IPS-18a (cell line): ENCODE results near the gene PDCD1.

ENCODE experiments used
- H3K27ac ChIP-seq: one replicate; pipeline ENCODE4 v1.5.1; 2013; ENCODE audit warnings: low read length
- H3K27me3 ChIP-seq: one replicate; pipeline ENCODE4 v1.6.1; 2013; ENCODE audit warnings: mild to moderate bottlenecking, low read length; ENCODE audit not compliant: control insufficient read depth, insufficient read depth
- H3K36me3 ChIP-seq: one replicate; pipeline ENCODE4 v1.6.1; 2013; ENCODE audit warnings: low read depth, low read length; ENCODE audit not compliant: control insufficient read depth
- H3K4me1 ChIP-seq: one replicate; pipeline ENCODE4 v1.6.1; 2013; ENCODE audit warnings: low read depth, low read length; ENCODE audit not compliant: control insufficient read depth
- H3K4me3 ChIP-seq: one replicate; pipeline ENCODE4 v1.5.1; 2013; ENCODE audit warnings: low read length
- H3K9ac ChIP-seq: one replicate; pipeline ENCODE4 v1.6.1; 2013; ENCODE audit warnings: mild to moderate bottlenecking, low read length, moderate library complexity
- H3K9me3 ChIP-seq: one replicate; pipeline ENCODE4 v1.6.1; 2013; ENCODE audit warnings: low read depth, low read length; ENCODE audit not compliant: control insufficient read depth

PDCD1 gene

GRCh38 chr2:241873081-241873802 lies 14.5 kb upstream of the PDCD1 start:
- Histone ChIP-seq H3K4me1 (no peaks in the 10 kb centered on the region), H3K4me3 (no peak overlapping the region), H3K27ac (no peak overlapping the region), H3K27me3 (no peaks in the 10 kb centered on the region), H3K9ac (no peak overlapping the region), H3K36me3 (no peaks in the 10 kb centered on the region), H3K9me3 (no peaks in the 10 kb centered on the region)

DNA sequence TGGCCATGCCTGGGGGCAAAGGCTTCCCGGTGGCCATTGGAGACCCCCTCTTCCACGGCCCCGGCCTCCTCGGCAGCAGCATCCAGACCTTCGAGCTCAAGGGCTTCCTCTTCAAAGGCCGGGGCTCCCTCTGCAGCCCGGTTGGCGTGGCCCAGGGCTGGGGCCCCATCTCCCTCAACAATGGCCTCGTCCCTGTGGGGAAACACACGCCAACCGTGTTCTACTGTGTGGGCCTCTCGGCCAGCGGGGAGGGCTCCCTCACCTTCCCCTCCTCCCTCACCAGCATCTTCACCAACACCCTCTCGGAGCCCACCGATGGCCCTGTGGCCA lies 13.6 kb upstream of the PDCD1 start:
- Histone ChIP-seq H3K4me3 (no peak overlapping the region), H3K27ac (no peak overlapping the region), H3K27me3 (no peaks in the 10 kb centered on the region), H3K9ac (no peak overlapping the region), H3K4me1 (no peaks in the 10 kb centered on the region), H3K36me3 (no peaks in the 10 kb centered on the region), H3K9me3 (no peaks in the 10 kb centered on the region)

DNA sequence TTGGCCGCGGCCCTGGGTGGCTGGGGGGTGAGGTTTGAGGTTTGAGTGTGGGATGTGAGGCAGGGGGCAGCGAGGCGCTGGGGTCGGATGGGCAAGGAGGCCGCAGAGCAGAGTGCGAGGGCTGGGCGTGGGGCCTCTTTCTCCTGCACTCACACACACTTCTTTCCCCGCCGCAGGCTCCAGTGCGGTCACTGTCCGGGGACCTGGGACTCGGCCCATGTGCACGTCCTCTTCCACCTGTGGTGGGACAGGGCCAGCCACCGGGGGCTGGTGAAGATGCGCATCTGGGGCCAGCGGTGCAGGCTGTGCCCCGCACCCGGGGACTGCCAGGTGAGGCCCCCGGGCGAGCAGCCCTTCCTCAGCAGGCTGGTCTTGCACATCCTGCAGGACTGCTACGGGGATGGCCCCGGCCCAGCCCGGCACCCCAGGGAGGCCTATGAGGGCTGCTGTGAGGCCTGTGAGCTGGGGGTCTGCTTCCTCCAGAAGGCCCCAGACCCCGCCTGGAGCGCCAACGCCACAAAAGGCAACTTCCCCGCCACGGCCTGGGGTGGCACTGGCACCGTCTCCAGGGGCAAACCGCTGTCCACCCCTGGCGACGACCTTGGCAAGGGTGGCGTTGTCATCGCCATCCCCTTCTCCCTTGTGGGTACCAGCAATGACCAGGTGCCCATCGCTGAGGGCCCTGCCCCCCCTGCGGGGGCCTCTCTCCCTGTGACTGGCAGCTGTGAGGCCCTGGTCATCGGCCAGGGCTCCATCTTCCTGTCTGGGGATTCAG lies 13.0 kb upstream of the PDCD1 start:
- H3K36me3 ChIP-seq, result no peaks in the 10 kb centered on the region
- H3K27ac ChIP-seq, result no peak overlapping the region
- no peaks in the 10 kb centered on the region for H3K27me3 ChIP-seq
- H3K9ac ChIP-seq, result no peak overlapping the region
- no peaks in the 10 kb centered on the region for H3K4me1 ChIP-seq
- H3K4me3 ChIP-seq, result no peak overlapping the region
- H3K9me3 ChIP-seq, result no peaks in the 10 kb centered on the region

DNA sequence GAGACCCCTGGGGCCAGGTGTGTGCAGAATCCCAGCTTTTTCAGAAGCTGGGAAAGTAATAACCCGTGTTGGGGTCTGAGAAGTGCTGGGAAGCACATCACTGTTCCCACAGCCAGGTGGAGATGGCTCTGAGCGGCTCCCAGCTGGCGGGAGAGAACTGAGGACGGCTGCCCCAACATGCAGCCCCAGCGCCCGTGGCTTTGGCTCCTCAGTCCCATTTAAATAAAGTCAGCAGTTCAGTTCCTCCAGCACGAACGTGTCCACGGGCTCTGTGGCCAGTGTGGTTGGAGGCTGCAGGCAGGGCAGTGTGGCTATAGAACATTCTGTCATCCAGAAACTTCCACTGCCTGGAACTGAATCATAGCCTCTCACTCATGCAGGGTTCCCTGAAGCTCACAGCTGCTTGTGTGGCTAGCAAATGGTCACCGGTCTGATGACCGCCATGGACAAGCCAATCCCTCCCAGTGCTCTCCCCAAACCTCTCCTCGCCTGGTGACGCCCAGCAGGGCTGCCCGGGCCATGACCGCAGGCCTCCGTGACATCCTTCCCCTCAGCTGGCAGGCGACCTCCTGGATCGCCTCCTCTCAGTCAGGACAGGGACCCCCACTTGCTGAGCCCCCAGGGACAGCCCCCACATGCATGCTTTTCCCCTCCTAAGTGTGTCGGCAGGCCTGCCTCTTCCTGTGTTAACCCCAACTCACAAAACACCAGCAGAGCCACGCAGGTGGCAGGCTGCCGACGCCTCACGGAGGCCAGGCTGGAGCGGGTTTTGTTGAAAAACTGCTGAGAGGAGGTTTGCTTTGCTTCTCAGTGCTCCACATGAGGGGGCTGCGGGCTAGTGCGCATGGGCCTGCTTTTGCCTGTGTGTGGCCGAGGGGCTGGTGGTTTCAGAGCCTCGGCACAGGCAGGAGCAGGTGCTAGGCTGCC lies 12.2 kb upstream of the PDCD1 start:
- Histone ChIP-seq H3K9me3 (no peaks in the 10 kb centered on the region), H3K36me3 (no peaks in the 10 kb centered on the region), H3K4me1 (no peaks in the 10 kb centered on the region), H3K4me3 (no peak overlapping the region), H3K9ac (no peak overlapping the region), H3K27me3 (peaks cover 2% of the 10 kb centered on the region), H3K27ac (no peak overlapping the region)

DNA sequence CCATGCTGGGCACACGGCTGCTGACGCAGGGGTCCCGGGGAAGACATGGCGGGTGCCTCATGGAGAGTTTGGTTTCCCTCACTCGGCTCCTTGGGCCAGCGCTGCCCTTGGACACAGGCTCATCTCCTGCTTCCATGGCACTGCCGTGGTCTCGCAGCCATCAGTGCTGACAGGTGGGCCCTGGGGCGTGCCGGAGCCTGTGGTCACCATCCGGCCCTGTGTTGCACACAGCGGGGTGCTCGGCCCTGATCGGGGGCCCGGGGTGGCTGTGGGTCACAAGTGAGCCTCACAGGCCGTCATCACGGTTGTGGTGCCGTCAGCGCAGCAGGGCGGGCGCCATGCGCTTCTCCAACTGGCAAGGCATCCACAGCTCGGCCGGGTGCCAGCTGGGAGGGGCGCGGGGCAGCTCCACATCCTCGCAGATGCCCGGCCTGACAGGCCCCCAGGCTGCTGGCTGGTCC lies 11.4 kb upstream of the PDCD1 start:
- no peaks in the 10 kb centered on the region for H3K36me3 ChIP-seq
- H3K4me1 ChIP-seq, result no peaks in the 10 kb centered on the region
- H3K4me3 ChIP-seq, result no peak overlapping the region
- no peak overlapping the region for H3K9ac ChIP-seq
- H3K27me3 ChIP-seq, result peaks cover 9% of the 10 kb centered on the region
- no peaks in the 10 kb centered on the region for H3K9me3 ChIP-seq
- no peak overlapping the region for H3K27ac ChIP-seq

- no peaks in the 10 kb centered on the region for H3K4me1 ChIP-seq
- no peak within 1 kb of the TSS for H3K4me3 ChIP-seq
- H3K9ac ChIP-seq, result no peak within 1 kb of the TSS
- H3K9me3 ChIP-seq, result no peaks in the 10 kb centered on the region
- H3K27ac ChIP-seq, result no peak within 1 kb of the TSS
- H3K27me3 ChIP-seq, result peaks cover 10% of the 10 kb centered on the region
- H3K36me3 ChIP-seq, result no peaks in the 10 kb centered on the region
These were observed 10.6 kb upstream of the PDCD1 start, which contains the start of gene RTP5 for GRCh38 chr2:241869087-241869961. Gene RTP5 (plus strand): TSS chr2:241869729. CDS start chr2:241869757, 28 bp downstream.

- H3K27ac ChIP-seq, result no peak overlapping the region
- H3K9me3 ChIP-seq, result no peaks in the 10 kb centered on the region
- no peak overlapping the region for H3K9ac ChIP-seq
- H3K36me3 ChIP-seq, result no peaks in the 10 kb centered on the region
- H3K4me1 ChIP-seq, result no peaks in the 10 kb centered on the region
- H3K4me3 ChIP-seq, result no peak overlapping the region
- peaks cover 10% of the 10 kb centered on the region for H3K27me3 ChIP-seq
These were observed 10.0 kb upstream of the PDCD1 start for GRCh38 chr2:241868661-241869081.

GRCh38 chr2:241867776-241868420 lies 9.2 kb upstream of the PDCD1 start:
- Histone ChIP-seq H3K27ac (no peak overlapping the region), H3K9ac (no peak overlapping the region), H3K36me3 (no peaks in the 10 kb centered on the region), H3K27me3 (peaks cover 10% of the 10 kb centered on the region), H3K4me3 (no peak overlapping the region), H3K4me1 (no peaks in the 10 kb centered on the region), H3K9me3 (no peaks in the 10 kb centered on the region)

DNA sequence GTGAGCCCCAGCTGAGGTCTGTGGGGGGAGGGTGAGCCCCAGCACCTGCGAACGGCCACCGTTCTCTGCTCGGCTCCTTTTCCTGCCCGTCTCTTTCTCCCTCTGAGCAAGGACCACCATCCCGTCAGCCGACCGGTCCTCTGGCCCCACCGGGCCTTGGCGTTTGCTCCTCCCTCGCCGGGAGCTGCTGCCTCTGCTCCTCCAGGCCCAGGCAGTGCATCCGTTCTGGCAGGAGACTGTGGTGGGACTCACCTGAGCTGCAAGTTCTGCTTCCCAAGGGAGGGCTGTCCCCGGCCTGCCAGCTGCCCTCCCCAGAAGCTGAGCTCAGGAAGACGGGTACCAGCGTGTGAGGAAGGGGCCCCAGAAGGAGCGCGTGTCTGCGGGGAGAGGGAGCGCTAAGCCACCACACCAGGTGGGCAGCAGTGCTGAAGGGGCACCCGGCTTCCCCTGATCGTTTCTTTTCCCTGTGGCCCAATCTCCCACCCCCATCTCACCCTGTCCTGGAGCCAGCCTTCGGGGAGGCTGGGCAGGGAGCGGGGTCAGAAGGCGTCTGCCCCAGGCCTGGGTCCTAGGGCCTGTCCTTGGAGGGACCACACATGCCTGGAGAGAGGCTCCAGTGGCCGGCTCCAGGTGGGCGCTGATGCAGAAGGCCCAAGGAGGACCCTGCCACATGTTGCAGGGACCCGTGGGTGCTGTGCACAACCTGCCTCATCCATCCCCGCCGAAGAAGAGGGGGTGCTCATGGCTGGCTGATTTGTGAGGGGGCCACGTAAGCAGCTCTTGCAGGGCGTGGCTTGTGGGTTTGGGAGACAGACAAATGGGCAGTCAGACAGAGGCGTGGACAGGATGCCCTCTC lies 8.3 kb upstream of the PDCD1 start:
- Histone ChIP-seq H3K4me1 (no peaks in the 10 kb centered on the region), H3K9ac (no peak overlapping the region), H3K27me3 (peaks cover 10% of the 10 kb centered on the region), H3K27ac (no peak overlapping the region), H3K4me3 (no peak overlapping the region), H3K36me3 (no peaks in the 10 kb centered on the region), H3K9me3 (no peaks in the 10 kb centered on the region)
